Gastrocnemius medialis (tissue), 4 donors: Measurements from ENCODE around the gene MARCHF6. TPM values are rescaled to one million over a fixed set of nuclear protein-coding genes. Genes with fewer than 3 reads are reported as not detected.

Experiments
- ATAC-seq, 2 donors: fragments of 150-250 bp; one replicate each; pipeline ENCODE4 v1.9.1; 2016
- DNase-seq, 2 donors: peaks; one replicate each; pipeline ENCODE4 v3.0.0-alpha.2; 2019
- H3K27ac ChIP-seq, 4 donors: fragments of 200-600 bp; sonication (generic); 1 replicate in 1 of 4; 2 replicates in 3 of 4; pipeline ENCODE4 v1.5.1; 2016 to 2018; ENCODE audit warnings: mild to moderate bottlenecking in 2 of 4, moderate library complexity in 1 of 4
- H3K27me3 ChIP-seq, 3 donors: fragments of 200-600 bp; sonication (generic) in 2 of 3; 1 replicate in 1 of 3; 2 replicates in 2 of 3; pipeline versions ENCODE4 v1.5.1 to v1.6.0; 2016 to 2019; ENCODE audit warnings: mild to moderate bottlenecking in 1 of 3, moderate library complexity in 1 of 3
- H3K36me3 ChIP-seq, 2 donors: fragments of 200-600 bp; sonication (generic) in 1 of 2; one replicate each; pipeline ENCODE4 v1.5.1; 2017 to 2018
- H3K4me1 ChIP-seq, 2 donors: fragments of 200-600 bp; sonication (generic) in 1 of 2; one replicate each; pipeline ENCODE4 v1.5.1; 2016 to 2017; ENCODE audit warnings: mild to moderate bottlenecking in 2 of 2
- H3K4me3 ChIP-seq, 4 donors: fragments of 200-600 bp; sonication (generic) in 3 of 4; 1 replicate in 1 of 4; 2 replicates in 3 of 4; pipeline ENCODE4 v1.5.1; 2016 to 2019; ENCODE audit warnings: mild to moderate bottlenecking in 2 of 4
- H3K9me3 ChIP-seq, 3 donors: fragments of 200-600 bp; sonication (generic) in 2 of 3; 1 replicate in 1 of 3; 2 replicates in 2 of 3; pipeline ENCODE4 v1.5.1; 2016 to 2019
- POLR2A ChIP-seq, 2 donors: fragments of 450-650 bp; IDR thresholded peaks; one replicate each; pipeline ENCODE4 v1.6.1; 2017; ENCODE audit warnings: antibody characterized with exemption in 2 of 2, mild to moderate bottlenecking in 2 of 2, moderate library complexity in 2 of 2
- in situ Hi-C, 4 donors: fragments of 200-750 bp; cut with MboI; loops; one replicate each; pipeline versions ENCODE4 v1.15.0 to v1.8.0; 2017; ENCODE audit warnings: low sequenced_read_pairs in 4 of 4
- intact Hi-C: fragments of 100-400 bp; cut with DNase I; formaldehyde crosslinking; loops from one replicate; pipeline ENCODE4 v1.15.1; 2023; ENCODE audit warnings: low total_unique reads
- total RNA-seq, 4 donors: library from RNA; depleted of rRNA; stranded (reverse); fragments of >200 nt; gene quantifications; one replicate each; pipeline versions ENCODE4 v1.1.0 to v1.2.3, GENCODE V29; 2016
- TF ChIP-seq, protein P1 (sequence below), 5 experiments: fragments of 450-650 bp in 3 of 5; fragments of 200-600 bp in 2 of 5; sonication (generic) in 2 of 5; IDR thresholded peaks in 4 of 5; conservative IDR thresholded peaks in 1 of 5; 1 replicate in 4 of 5; 2 replicates in 1 of 5; pipeline ENCODE4 v1.5.1; 2016 to 2019; ENCODE audit warnings: antibody characterized with exemption in 5 of 5, mild to moderate bottlenecking in 3 of 5, moderate library complexity in 3 of 5

MARCHF6 gene, protein sequence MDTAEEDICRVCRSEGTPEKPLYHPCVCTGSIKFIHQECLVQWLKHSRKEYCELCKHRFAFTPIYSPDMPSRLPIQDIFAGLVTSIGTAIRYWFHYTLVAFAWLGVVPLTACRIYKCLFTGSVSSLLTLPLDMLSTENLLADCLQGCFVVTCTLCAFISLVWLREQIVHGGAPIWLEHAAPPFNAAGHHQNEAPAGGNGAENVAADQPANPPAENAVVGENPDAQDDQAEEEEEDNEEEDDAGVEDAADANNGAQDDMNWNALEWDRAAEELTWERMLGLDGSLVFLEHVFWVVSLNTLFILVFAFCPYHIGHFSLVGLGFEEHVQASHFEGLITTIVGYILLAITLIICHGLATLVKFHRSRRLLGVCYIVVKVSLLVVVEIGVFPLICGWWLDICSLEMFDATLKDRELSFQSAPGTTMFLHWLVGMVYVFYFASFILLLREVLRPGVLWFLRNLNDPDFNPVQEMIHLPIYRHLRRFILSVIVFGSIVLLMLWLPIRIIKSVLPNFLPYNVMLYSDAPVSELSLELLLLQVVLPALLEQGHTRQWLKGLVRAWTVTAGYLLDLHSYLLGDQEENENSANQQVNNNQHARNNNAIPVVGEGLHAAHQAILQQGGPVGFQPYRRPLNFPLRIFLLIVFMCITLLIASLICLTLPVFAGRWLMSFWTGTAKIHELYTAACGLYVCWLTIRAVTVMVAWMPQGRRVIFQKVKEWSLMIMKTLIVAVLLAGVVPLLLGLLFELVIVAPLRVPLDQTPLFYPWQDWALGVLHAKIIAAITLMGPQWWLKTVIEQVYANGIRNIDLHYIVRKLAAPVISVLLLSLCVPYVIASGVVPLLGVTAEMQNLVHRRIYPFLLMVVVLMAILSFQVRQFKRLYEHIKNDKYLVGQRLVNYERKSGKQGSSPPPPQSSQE
- 100 to 1,000 TPM; 139 to 173 (median 146) TPM for total RNA-seq

DNA sequence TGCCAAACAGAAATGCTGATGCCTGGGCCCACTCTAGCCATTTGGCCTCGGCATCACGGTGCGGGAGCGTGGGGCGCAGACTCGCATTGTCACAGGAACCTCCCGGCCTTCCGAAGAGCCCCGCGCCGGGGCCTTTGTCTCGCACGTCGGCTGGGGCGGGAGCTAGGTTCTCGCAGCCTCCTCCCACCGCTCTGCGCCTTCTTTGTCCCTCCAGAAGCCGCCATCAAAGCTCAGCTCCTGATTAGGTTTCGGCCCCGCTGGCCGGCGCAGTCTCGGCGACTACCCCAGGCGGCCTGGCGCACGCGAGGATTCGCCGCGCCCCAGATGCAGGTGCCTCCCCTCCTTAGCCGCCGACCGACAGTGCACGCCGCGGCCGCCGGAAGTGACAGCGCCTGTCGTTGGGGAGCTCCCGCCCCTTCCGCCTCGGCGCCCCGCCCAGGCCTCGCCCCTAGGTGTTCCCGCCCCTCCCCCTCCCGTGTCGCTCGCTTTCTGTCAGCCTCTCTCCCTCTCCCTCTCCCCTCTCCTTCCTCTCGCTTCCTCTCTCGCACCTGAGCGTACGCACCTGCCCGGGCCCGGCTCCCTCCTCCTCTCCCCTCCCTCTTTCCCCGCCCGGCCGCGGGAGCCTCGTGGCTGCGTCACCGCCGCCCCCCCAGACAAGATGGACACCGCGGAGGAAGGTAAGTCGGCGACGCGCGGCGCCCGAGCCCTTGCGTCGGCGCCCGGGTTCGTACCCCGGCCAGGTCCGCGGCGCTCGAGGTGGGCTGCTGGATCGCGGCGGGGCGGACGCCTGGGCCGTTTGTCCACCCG, at the start of gene MARCHF6:
Gene MARCHF6, plus strand, starts transcription at position 455 of the 807 bp plus-strand sequence. Its CDS starts 204 bp downstream, at position 659.
- Histone ChIP-seq H3K9me3 (no peaks in the 10 kb centered on the region), H3K4me1 (peaks cover 37 to 43% of the 10 kb centered on the region in 2 donors), H3K36me3 (no peaks in the 10 kb centered on the region), H3K27ac (peak within 1 kb of the TSS; percentile 97 to 100 (median 98)), H3K27me3 (no peaks in the 10 kb centered on the region), H3K4me3 (peak within 1 kb of the TSS; percentile 79 to 99 (median 83))
- TF ChIP-seq, protein P1, sequence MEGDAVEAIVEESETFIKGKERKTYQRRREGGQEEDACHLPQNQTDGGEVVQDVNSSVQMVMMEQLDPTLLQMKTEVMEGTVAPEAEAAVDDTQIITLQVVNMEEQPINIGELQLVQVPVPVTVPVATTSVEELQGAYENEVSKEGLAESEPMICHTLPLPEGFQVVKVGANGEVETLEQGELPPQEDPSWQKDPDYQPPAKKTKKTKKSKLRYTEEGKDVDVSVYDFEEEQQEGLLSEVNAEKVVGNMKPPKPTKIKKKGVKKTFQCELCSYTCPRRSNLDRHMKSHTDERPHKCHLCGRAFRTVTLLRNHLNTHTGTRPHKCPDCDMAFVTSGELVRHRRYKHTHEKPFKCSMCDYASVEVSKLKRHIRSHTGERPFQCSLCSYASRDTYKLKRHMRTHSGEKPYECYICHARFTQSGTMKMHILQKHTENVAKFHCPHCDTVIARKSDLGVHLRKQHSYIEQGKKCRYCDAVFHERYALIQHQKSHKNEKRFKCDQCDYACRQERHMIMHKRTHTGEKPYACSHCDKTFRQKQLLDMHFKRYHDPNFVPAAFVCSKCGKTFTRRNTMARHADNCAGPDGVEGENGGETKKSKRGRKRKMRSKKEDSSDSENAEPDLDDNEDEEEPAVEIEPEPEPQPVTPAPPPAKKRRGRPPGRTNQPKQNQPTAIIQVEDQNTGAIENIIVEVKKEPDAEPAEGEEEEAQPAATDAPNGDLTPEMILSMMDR (IDR thresholded peaks at IDR 0.05 in 4 of 5, conservative IDR thresholded peaks at IDR 0.05 in 1 of 5), result peak in 1 of 5 experiments; percentile 8
- TF ChIP-seq POLR2A (IDR thresholded peaks at IDR 0.05), result peak; percentile 97
- DNase-seq (peak; percentile 93 to 94), ATAC-seq (peak; percentile 85 to 88)
- in situ Hi-C loops, result no loop called here
- intact Hi-C loops, result loop anchor here (1.0 to 5.0 kb wide), 5 partner anchors 23 to 249 kb away; partner anchors contain the start of gene ROPN1L

GRCh38 chr5:10303699-10304170, 49.8 kb upstream of the MARCHF6 start:
- ATAC-seq (no peak), DNase-seq (no peak)
- Histone ChIP-seq H3K36me3 (peaks cover 0 to 6% of the 10 kb centered on the region in 2 donors), H3K27me3 (no peaks in the 10 kb centered on the region), H3K4me3 (no peak overlapping the region), H3K4me1 (peaks cover 50 to 73% of the 10 kb centered on the region in 2 donors), H3K27ac (peak overlapping the region; percentile 91 to 98 (median 94)), H3K9me3 (no peaks in the 10 kb centered on the region)
- in situ Hi-C loops, result no loop called here
- TF ChIP-seq POLR2A (IDR thresholded peaks at IDR 0.05), result no peak
- intact Hi-C loops, result no loop called here

DNA sequence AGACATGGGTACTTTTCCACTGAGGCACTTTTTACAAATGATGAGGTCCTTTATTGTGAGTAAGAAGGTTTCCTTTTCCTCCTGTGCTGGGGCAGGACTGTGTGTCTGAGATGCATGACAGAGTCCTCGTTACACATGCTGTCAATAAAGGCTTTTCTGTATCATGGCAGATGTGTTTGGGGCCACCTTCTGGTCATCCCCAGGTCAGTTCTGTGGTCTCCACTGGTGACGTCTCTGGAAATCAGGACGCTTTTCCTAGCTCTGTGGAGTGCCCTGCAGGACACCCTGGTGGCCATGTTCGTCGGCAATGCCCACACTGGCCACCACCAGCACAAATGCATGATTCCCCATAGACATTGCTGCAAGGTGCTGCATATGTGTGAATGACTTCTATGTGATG, 48.6 kb upstream of the MARCHF6 start:
- peak; percentile 34 to 59 for DNase-seq
- H3K36me3 ChIP-seq, result peaks cover 0 to 4% of the 10 kb centered on the region in 2 donors
- intact Hi-C loops, result loop anchor here (1.0 kb wide), 1 partner anchor 21 kb away; no protein-coding TSS in a partner anchor
- H3K4me3 ChIP-seq, result no peak overlapping the region
- no peaks in the 10 kb centered on the region for H3K27me3 ChIP-seq
- in situ Hi-C loops, result no loop called here
- no peaks in the 10 kb centered on the region for H3K9me3 ChIP-seq
- TF ChIP-seq POLR2A (IDR thresholded peaks at IDR 0.05), result no peak
- TF ChIP-seq, protein P1 (IDR thresholded peaks at IDR 0.05 in 4 of 5, conservative IDR thresholded peaks at IDR 0.05 in 1 of 5), result peak; percentile 36 to 62 (median 48)
- peak overlapping the region; percentile 91 to 98 (median 94) for H3K27ac ChIP-seq
- peak; percentile 35 to 59 for ATAC-seq
- peaks cover 49 to 62% of the 10 kb centered on the region in 2 donors for H3K4me1 ChIP-seq

DNA sequence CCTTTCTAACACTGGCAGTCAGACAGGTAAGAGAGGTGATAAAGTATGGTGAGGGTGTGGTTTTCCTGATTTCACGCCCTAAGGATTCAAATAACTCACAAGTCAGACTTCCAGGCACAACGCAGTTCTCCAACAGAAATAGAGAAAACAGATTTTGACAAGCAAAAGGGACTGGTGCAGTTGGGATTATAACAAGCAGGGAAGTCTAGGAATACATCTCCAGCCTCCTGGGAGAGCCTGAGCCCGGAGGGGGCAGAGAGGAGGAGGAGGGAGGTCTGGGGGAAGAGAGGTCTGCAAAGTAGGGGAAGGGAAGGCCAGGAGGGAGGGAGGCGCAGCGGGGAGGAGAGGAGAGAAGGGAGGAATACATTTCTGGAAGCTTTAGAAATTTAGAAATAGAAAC, 47.4 kb upstream of the MARCHF6 start:
- no peak for ATAC-seq
- no peak for DNase-seq
- TF ChIP-seq POLR2A (IDR thresholded peaks at IDR 0.05), result no peak
- TF ChIP-seq, protein P1 (IDR thresholded peaks at IDR 0.05 in 4 of 5, conservative IDR thresholded peaks at IDR 0.05 in 1 of 5), result no peak
- peak overlapping the region; percentile 91 to 98 (median 94) for H3K27ac ChIP-seq
- in situ Hi-C loops (no loop called here), intact Hi-C loops (no loop called here)
- peaks cover 59 to 67% of the 10 kb centered on the region in 2 donors for H3K4me1 ChIP-seq
- H3K27me3 ChIP-seq, result no peaks in the 10 kb centered on the region
- no peaks in the 10 kb centered on the region for H3K9me3 ChIP-seq
- H3K4me3 ChIP-seq, result peak overlapping the region; percentile 15 to 70 (median 64)
- H3K36me3 ChIP-seq, result no peaks in the 10 kb centered on the region
